Measurements from ENCODE around the gene NCAPG2.

Gene NCAPG2

DNA sequence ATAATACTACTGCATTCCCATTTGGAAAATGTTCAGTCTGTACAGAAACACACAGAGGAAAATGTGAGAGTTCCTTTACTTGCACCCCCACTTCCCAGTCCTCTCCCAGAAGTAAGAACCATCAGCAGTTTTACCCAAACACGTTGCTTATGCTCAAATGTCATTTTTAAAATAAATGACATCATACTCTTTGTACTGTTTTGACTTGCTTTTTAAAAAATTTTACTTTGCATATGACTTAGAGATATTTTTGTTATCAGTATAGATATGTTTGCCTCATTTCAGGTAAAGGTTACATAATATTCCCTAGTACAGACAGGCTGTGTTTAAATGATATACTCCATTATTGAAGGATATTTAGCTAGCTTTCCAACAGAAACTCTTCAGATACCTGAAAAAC, 103.5 kb downstream of the NCAPG2 start:
- TF ChIP-seq, protein P1, sequence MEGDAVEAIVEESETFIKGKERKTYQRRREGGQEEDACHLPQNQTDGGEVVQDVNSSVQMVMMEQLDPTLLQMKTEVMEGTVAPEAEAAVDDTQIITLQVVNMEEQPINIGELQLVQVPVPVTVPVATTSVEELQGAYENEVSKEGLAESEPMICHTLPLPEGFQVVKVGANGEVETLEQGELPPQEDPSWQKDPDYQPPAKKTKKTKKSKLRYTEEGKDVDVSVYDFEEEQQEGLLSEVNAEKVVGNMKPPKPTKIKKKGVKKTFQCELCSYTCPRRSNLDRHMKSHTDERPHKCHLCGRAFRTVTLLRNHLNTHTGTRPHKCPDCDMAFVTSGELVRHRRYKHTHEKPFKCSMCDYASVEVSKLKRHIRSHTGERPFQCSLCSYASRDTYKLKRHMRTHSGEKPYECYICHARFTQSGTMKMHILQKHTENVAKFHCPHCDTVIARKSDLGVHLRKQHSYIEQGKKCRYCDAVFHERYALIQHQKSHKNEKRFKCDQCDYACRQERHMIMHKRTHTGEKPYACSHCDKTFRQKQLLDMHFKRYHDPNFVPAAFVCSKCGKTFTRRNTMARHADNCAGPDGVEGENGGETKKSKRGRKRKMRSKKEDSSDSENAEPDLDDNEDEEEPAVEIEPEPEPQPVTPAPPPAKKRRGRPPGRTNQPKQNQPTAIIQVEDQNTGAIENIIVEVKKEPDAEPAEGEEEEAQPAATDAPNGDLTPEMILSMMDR (IDR thresholded peaks at IDR 0.05), result no peak
- TF ChIP-seq ZFX (IDR thresholded peaks at IDR 0.05; ENCODE audit: borderline replicate concordance), result no peak

DNA sequence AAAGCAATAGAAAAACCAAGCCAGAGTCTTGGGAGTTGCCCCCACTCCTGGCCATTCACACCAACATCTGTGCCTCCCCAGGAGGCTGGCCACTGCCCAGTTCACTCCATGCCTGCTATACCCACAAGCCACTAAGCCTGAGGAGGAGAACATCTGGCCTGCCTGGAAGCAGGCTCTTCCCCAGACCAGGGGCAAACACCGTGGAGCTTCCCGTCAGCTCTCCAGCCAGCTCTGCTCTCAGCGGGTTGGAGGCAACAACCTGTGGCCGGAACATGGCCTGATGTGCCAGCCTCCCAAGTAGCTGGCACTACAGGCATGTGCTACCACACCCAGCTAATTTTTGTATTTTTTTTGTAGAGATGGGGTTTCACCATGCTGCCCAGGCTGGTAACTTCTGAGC, 107.9 kb downstream of the NCAPG2 start:
- H3K27ac ChIP-seq, result no peak overlapping the region
- TF ChIP-seq, protein P1 (IDR thresholded peaks at IDR 0.05), result no peak
- no peak for TF ChIP-seq ZFX (IDR thresholded peaks at IDR 0.05; ENCODE audit: borderline replicate concordance)

More for the DNA sequence above, 103.5 kb downstream of the NCAPG2 start:
- H3K27ac ChIP-seq, result no peak overlapping the region

DNA sequence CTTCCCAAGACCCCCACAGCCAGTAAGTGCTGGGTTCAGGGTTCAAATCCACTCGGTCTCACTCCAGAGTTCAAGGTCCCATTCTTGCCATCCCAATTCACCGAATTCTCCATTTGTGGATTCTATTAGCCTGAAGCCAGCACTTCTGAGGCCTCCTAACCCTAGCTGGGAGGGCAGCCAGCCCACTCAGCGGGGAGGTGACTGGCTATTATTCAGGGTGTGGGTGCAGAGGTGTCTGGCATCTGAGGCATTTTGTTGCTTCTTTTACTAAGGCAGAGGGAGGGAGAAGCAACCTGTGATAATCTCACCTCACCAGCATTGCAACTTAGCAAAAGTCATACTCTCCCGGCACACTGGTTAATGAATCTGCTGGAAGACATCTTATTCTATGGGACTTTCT, 108.3 kb downstream of the NCAPG2 start:
- no peak overlapping the region for H3K27ac ChIP-seq
- no peak for TF ChIP-seq ZFX (IDR thresholded peaks at IDR 0.05; ENCODE audit: borderline replicate concordance)
- TF ChIP-seq, protein P1 (IDR thresholded peaks at IDR 0.05), result no peak

DNA sequence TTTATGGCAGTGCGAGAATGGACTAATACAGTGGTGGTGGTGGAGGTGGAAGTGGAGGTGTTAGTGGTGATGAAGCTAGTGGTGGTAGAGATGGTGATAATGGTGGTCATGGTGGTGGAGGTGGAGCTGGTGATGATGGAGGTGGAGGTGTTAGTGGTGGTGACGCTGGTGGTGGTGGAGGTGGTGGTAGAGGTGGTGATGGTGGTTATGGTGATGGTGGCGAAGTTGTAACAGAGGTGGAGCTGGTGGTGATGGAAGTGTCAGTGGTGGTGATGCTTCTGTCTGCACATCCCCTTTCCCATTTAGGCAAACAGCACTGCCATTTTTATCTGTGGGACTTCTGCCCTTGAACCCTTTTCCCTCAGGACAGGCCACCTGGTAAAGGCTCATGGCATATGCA, 109.5 kb downstream of the NCAPG2 start:
- TF ChIP-seq ZFX (IDR thresholded peaks at IDR 0.05; ENCODE audit: borderline replicate concordance), result no peak
- no peak overlapping the region for H3K27ac ChIP-seq

DNA sequence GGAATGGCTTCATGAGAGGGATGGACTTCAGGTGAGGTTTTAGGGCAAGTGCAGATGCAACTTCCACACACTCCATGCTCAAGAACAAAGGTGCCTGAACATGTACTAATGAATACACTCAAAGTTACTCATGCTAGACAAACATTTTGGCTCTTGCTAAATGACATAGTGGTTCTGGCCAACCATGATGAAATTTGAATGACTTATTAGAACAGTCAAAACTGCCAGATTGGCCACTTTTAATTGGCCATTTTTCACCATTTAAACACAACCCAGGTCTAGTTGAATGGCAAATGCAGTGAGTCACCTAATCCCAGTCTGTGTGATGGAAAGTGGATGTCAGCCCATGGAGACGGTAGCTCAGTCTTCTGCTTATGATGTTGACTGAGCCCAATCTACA, 112.1 kb downstream of the NCAPG2 start:
- H3K27ac ChIP-seq, result peak overlapping the region; percentile 99; the same call in 1 of the 2 replicates
- no peak for TF ChIP-seq ZFX (IDR thresholded peaks at IDR 0.05; ENCODE audit: borderline replicate concordance)
- TF ChIP-seq, protein P1 (IDR thresholded peaks at IDR 0.05), result no peak

DNA sequence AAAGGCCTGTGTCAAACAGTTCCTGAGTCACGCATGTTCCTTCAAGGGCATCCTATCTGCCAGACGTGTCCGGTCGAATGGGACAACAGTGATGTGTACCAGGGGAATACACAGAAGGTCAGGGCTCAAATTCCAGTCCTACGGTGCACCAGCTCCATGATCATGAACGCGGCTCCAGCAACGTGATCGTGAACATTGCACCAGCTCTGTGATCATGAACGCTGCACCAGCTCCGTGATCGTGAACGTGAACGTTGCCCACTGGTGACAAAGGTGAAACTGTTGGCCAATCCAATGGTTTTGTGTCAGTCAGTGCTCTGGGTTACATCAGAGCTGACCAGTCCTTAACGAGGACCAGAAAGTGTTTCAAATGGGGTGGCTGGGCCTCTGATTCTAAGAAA, 112.7 kb downstream of the NCAPG2 start:
- peak overlapping the region; percentile 99 for H3K27ac ChIP-seq
- TF ChIP-seq, protein P1 (IDR thresholded peaks at IDR 0.05), result no peak
- TF ChIP-seq ZFX (IDR thresholded peaks at IDR 0.05; ENCODE audit: borderline replicate concordance), result no peak

DNA sequence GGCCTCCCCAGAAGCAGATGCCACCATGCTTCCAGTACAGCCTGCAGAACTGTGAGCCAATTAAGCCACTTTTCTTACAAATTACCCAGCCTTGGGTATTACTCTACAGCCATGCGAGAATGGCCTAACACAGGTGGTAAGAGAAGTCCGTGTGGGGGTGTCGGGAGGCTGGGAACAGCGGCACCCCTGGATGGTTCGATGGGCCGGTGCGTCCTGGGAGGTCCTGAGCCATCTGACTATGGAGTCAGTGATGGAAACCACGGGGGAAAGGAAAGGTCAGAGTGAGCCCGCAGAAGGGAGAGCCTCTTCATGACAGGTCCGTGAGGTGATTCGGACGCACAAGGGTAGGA, 114.4 kb downstream of the NCAPG2 start:
- TF ChIP-seq ZFX (IDR thresholded peaks at IDR 0.05; ENCODE audit: borderline replicate concordance), result no peak
- TF ChIP-seq, protein P1 (IDR thresholded peaks at IDR 0.05), result no peak
- H3K27ac ChIP-seq, result peak overlapping the region; percentile 99

DNA sequence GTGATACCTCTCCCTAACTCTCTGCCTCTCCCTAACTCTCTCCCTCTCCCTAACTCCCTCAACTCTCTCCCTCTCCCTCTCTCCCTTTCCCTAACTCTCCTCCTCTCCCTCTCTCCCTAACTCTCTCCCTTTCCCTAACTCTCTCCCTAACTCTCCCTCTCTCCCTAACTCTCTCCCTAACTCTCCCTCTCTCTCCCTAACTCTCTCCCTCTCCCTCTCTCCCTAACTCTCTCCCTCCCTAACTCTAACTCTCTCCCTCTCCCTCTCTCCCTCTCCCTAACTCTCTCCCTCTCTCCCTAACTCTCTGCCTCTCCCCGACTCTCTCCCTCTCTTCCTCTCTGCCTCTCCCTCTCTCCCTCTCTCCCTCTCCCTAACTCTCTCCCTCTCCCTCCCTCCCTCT, 115.0 kb downstream of the NCAPG2 start:
- TF ChIP-seq ZFX (IDR thresholded peaks at IDR 0.05; ENCODE audit: borderline replicate concordance), result no peak
- TF ChIP-seq, protein P1 (IDR thresholded peaks at IDR 0.05), result no peak
- H3K27ac ChIP-seq, result peak overlapping the region; percentile 99

Data from 22Rv1 (cell line).